ENCODE measurements around the gene NRG3.
A peak's percentile ranks its signal among the peaks of the same experiment; 100 is the strongest.

Gene NRG3

GRCh38 chr10:82768040-82768439 is 893.0 kb downstream of the NRG3 start:
- H3F3A ChIP-seq (ENCODE audit: insufficient read depth, low read length), result no peaks in the 10 kb centered on the region
- peak overlapping the region; percentile 64 for H3K4me2 ChIP-seq (ENCODE audit: low read length)

GRCh38 chr10:82778908-82779307 is 903.9 kb downstream of the NRG3 start:
- Histone ChIP-seq H3K27me3 (ENCODE audit: insufficient read depth, low read length) (no peaks in the 10 kb centered on the region), H3K36me3 (ENCODE audit: insufficient read depth, low read length) (peaks cover 37% of the 10 kb centered on the region), H3K79me2 (ENCODE audit: insufficient read depth, low read length) (peaks cover 21% of the 10 kb centered on the region), H3K9me2 (ENCODE audit: low read depth, low read length) (no peaks in the 10 kb centered on the region), H4K20me1 (ENCODE audit: insufficient read depth, low read length) (no peaks in the 10 kb centered on the region), H3K4me2 (ENCODE audit: low read length) (peak overlapping the region; percentile 45), H3K9me3 (ENCODE audit: low read length) (peaks cover 11% of the 10 kb centered on the region; the same call in 1 of the 2 replicates), H2AFZ (ENCODE audit: low read length) (no peak overlapping the region), H3K27ac (ENCODE audit: low read depth, low read length, poor library complexity, severe bottlenecking) (peak overlapping the region; percentile 56), H3K4me1 (ENCODE audit: insufficient read depth, low read length, severe bottlenecking) (peaks cover 29% of the 10 kb centered on the region), H3K4me3 (ENCODE audit: low read depth, low read length, poor library complexity, severe bottlenecking) (peak overlapping the region; percentile 5), H3K9ac (ENCODE audit: low read length) (no peak overlapping the region), H3F3A (ENCODE audit: insufficient read depth, low read length) (no peaks in the 10 kb centered on the region)
- no peak for TF ChIP-seq CTCF (IDR thresholded peaks at IDR 0.05; ENCODE audit: low read length)
- TF ChIP-seq EZH2 (IDR thresholded peaks at IDR 0.05; ENCODE audit: borderline replicate concordance, low read length), result no peak

More at GRCh38 chr10:82768040-82768439, 893.0 kb downstream of the NRG3 start:
- H3K9me2 ChIP-seq (ENCODE audit: low read depth, low read length), result no peaks in the 10 kb centered on the region
- no peaks in the 10 kb centered on the region for H4K20me1 ChIP-seq (ENCODE audit: insufficient read depth, low read length)
- H3K27ac ChIP-seq (ENCODE audit: low read depth, low read length, poor library complexity, severe bottlenecking), result peak overlapping the region; percentile 53
- peak overlapping the region; percentile 31 for H3K4me3 ChIP-seq (ENCODE audit: low read depth, low read length, poor library complexity, severe bottlenecking)
- H2AFZ ChIP-seq (ENCODE audit: low read length), result no peak overlapping the region
- peaks cover 6% of the 10 kb centered on the region; the same call in 1 of the 2 replicates for H3K79me2 ChIP-seq (ENCODE audit: insufficient read depth, low read length)
- peaks cover 29% of the 10 kb centered on the region for H3K4me1 ChIP-seq (ENCODE audit: insufficient read depth, low read length, severe bottlenecking)
- H3K27me3 ChIP-seq (ENCODE audit: insufficient read depth, low read length), result no peaks in the 10 kb centered on the region
- H3K36me3 ChIP-seq (ENCODE audit: insufficient read depth, low read length), result peaks cover 25% of the 10 kb centered on the region
- H3K9ac ChIP-seq (ENCODE audit: low read length), result peak overlapping the region; percentile 26; the same call in 1 of the 2 replicates
- TF ChIP-seq CTCF (IDR thresholded peaks at IDR 0.05; ENCODE audit: low read length), result no peak
- no peak for TF ChIP-seq EZH2 (IDR thresholded peaks at IDR 0.05; ENCODE audit: borderline replicate concordance, low read length)
- H3K9me3 ChIP-seq (ENCODE audit: low read length), result peaks cover under 1% of the 10 kb centered on the region; the same call in 1 of the 2 replicates

GRCh38 chr10:82796510-82796909 is 921.5 kb downstream of the NRG3 start:
- no peak overlapping the region for H3K4me3 ChIP-seq (ENCODE audit: low read depth, low read length, poor library complexity, severe bottlenecking)
- H2AFZ ChIP-seq (ENCODE audit: low read length), result no peak overlapping the region
- H3K27ac ChIP-seq (ENCODE audit: low read depth, low read length, poor library complexity, severe bottlenecking), result peak overlapping the region; percentile 16
- no peak for TF ChIP-seq EZH2 (IDR thresholded peaks at IDR 0.05; ENCODE audit: borderline replicate concordance, low read length)
- peak; percentile 51; the same call in 1 of the 2 replicates for TF ChIP-seq CTCF (IDR thresholded peaks at IDR 0.05; ENCODE audit: low read length)
- 0 out of 2 replicates have a peak, but pooled peaks cover 5% of the 10 kb centered on the region for H3K79me2 ChIP-seq (ENCODE audit: insufficient read depth, low read length)
- H3K36me3 ChIP-seq (ENCODE audit: insufficient read depth, low read length), result peaks cover 17% of the 10 kb centered on the region
- no peak overlapping the region for H3K4me2 ChIP-seq (ENCODE audit: low read length)
- no peaks in the 10 kb centered on the region for H4K20me1 ChIP-seq (ENCODE audit: insufficient read depth, low read length)
- 0 out of 2 replicates have a peak, but pooled peaks cover under 1% of the 10 kb centered on the region for H3K9me3 ChIP-seq (ENCODE audit: low read length)
- no peaks in the 10 kb centered on the region for H3F3A ChIP-seq (ENCODE audit: insufficient read depth, low read length)
- no peaks in the 10 kb centered on the region for H3K27me3 ChIP-seq (ENCODE audit: insufficient read depth, low read length)
- H3K9me2 ChIP-seq (ENCODE audit: low read depth, low read length), result no peaks in the 10 kb centered on the region
- H3K4me1 ChIP-seq (ENCODE audit: insufficient read depth, low read length, severe bottlenecking), result peaks cover 56% of the 10 kb centered on the region
- H3K9ac ChIP-seq (ENCODE audit: low read length), result no peak overlapping the region
